ENCODE measurements around the gene SMPD4. TPM values are rescaled to one million over a fixed set of nuclear protein-coding genes. Genes with fewer than 3 reads are reported as not detected.
"Not testable (repeated sequence)": the region's sequence is repeated elsewhere in the genome, so short reads cannot be mapped to it uniquely, and the experiment has no call there.

The SMPD4 gene
- total RNA-seq, 1 donor from 2014 or later = 50.7 TPM

DNA sequence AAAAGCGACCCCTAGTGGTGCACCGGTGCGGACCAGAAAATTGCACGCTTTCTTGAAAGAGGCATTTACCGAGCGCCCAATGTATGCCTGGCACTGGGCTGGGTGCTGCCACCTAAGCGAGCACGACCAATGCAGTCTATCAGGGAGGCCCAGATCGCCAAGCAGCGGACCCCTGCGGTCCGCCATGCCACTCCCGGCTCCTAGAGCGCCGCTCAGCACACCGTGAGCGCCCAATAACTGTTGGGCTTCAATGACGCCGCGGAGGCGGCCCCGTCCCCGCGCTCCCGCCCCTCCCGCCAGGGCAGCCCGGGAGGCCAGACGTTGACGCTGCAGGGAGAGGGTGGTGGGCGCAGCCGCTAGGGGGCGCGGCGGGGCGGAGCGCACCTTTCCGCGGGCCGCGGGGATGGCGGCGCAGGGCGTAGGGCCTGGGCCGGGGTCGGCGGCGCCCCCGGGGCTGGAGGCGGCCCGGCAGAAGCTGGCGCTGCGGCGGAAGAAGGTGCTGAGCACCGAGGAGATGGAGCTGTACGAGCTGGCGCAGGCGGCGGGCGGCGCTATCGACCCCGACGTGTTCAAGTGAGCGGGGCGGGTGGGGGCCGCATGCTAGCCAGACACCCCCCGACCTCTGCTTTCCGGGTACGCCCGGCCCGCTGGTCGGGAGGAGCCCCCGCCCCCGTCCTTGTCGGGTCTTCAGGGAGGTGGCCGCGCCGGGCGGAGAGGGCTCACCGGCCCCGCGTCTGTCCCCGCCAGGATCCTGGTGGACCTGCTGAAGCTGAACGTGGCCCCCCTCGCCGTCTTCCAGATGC is 679 bp upstream of the SMPD4 start, which contains the start of gene MZT2B:
TSS of gene MZT2B (plus strand) at position 383 of the 803 bp plus-strand sequence. CDS start at position 404, 21 bp downstream.
- H3K36me3 Mint-ChIP-seq (ENCODE audit: low read depth); DNase-seq (ENCODE audit: low spot score): not testable (repeated sequence)
- TF ChIP-seq, protein P1, sequence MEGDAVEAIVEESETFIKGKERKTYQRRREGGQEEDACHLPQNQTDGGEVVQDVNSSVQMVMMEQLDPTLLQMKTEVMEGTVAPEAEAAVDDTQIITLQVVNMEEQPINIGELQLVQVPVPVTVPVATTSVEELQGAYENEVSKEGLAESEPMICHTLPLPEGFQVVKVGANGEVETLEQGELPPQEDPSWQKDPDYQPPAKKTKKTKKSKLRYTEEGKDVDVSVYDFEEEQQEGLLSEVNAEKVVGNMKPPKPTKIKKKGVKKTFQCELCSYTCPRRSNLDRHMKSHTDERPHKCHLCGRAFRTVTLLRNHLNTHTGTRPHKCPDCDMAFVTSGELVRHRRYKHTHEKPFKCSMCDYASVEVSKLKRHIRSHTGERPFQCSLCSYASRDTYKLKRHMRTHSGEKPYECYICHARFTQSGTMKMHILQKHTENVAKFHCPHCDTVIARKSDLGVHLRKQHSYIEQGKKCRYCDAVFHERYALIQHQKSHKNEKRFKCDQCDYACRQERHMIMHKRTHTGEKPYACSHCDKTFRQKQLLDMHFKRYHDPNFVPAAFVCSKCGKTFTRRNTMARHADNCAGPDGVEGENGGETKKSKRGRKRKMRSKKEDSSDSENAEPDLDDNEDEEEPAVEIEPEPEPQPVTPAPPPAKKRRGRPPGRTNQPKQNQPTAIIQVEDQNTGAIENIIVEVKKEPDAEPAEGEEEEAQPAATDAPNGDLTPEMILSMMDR (IDR thresholded peaks at IDR 0.05) = peak; percentile 86

DNA sequence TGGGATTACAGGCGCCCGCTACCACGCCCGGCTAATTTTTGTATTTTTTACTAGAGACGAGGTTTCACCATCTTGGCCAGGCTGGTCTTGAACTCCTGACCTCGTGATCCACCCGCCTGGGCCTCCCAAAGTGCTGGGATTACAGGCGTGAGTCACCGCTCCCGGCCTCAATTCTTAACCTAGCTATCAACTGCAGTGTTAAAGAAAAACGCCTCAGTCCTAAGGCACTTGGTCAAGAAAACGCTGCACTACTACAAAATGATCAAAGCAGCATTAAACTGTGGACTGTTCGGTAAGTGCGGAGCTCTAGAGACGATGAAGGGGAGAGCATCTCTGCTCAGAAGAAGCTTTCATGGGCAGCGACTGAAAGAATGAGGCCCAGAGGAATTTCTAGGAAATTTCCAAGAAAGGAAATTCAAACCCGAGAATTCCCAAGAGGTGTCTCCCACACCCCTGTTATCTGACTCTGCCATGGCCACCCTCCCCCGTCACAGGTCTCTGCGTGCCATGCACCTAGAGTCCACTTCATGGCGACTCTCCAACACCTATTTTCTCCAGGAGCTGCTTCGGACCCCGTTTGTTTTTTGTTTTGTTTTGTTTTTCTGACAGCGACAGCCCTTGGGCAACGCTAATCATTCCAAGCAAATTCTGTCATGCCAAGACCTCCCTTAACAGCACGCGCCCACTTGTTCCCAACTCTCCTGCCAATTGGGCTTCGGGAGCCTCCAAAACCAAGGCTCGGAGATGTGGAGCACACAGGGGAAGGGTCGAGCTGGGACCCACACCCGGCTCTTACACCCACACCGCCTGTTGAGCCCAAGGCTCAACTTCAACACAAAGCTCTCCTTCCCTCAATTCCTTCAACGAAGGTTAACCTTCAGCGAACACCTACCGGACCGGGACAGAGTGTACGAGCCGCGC is 738 bp downstream of the SMPD4 start:
- not testable (repeated sequence) for H3K36me3 Mint-ChIP-seq (ENCODE audit: low read depth); H3K9me3 Mint-ChIP-seq (ENCODE audit: low read depth); H3K27me3 Mint-ChIP-seq (ENCODE audit: low read depth)
- DNase-seq (ENCODE audit: low spot score) = peak; percentile 29
- Mint-ChIP-seq H3K4me3 (ENCODE audit: unreplicated experiment) (peak overlapping the region; percentile 90), H3K4me1 (ENCODE audit: low read depth) (peaks cover 26% of the 10 kb centered on the region), H3K27ac (ENCODE audit: unreplicated experiment) (peak overlapping the region; percentile 93)

More for the DNA sequence above, 679 bp upstream of the SMPD4 start, which contains the start of gene MZT2B:
- H3K27ac Mint-ChIP-seq (ENCODE audit: unreplicated experiment) = peak within 1 kb of the TSS; percentile 93
- H3K4me3 Mint-ChIP-seq (ENCODE audit: unreplicated experiment) = peak within 1 kb of the TSS; percentile 90
- peaks cover 30% of the 10 kb centered on the region for H3K4me1 Mint-ChIP-seq (ENCODE audit: low read depth)
- H3K27me3 Mint-ChIP-seq (ENCODE audit: low read depth); H3K9me3 Mint-ChIP-seq (ENCODE audit: low read depth): not testable (repeated sequence)

DNA sequence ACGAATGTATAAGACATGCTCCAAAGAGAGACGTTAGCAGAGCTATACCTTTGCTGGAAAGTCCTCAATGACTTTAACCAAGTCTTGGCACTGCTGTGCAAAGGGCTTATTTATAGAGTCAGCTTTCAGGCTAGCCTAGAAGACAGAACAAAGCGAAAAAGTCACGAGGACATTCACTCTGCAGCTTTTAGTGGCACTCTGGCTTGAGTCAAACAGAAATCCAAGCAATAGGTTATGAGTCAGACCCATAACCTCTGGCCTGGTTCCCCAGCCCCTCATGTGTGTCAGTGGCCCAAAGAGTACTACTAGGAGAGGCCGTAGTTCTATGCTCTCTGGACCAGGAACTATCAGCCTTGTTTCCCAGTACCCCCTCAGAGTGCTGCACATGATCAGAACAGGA is 6.5 kb downstream of the SMPD4 start:
- DNase-seq (ENCODE audit: low spot score); H3K9me3 Mint-ChIP-seq (ENCODE audit: low read depth); H3K4me1 Mint-ChIP-seq (ENCODE audit: low read depth); H3K4me3 Mint-ChIP-seq (ENCODE audit: unreplicated experiment); H3K27ac Mint-ChIP-seq (ENCODE audit: unreplicated experiment); H3K27me3 Mint-ChIP-seq (ENCODE audit: low read depth): not testable (repeated sequence)
- H3K36me3 Mint-ChIP-seq (ENCODE audit: low read depth) = peaks cover 12% of the 10 kb centered on the region

DNA sequence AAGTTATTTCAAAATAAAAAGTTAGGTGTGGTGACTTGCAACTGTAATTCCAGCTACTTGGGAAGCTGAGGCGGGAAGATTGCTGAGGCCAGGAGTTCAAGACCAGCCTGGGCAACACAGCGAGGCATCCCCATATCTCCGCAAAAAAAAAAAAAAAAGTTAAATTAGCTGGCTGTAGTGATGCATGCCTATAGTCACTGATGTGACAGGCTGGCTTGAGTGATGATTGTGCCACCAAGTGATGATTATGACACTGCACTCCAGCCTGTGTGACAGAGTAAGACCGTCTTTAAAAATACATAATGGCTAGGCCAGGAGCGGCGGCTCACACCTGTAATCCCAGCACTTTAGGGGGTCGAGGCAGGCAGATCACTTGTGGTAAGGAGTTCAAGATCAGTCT is 11.5 kb downstream of the SMPD4 start:
- no peaks in the 10 kb centered on the region for H3K9me3 Mint-ChIP-seq (ENCODE audit: low read depth)
- H3K27me3 Mint-ChIP-seq (ENCODE audit: low read depth) = no peaks in the 10 kb centered on the region
- peaks cover 29% of the 10 kb centered on the region for H3K36me3 Mint-ChIP-seq (ENCODE audit: low read depth)

DNA sequence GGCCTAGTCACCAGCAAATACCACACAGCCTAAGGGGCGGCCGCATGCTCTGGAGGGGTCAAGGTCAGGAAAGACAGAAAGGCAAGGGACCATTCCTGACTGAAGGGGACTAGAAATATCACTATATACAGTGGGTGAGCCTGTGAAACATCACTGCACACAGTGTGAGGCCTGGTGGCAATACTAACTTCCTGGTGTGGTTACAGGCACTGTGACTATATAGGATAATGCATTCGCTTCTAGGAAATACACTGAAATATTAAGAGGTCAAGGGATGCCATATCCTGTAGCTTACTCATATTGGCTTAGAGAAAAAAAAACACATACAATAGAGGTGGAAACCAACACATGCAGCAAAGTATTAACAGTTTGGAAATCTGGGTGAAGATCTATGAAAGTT is 12.2 kb downstream of the SMPD4 start:
- H3K9me3 Mint-ChIP-seq (ENCODE audit: low read depth); DNase-seq (ENCODE audit: low spot score); H3K27ac Mint-ChIP-seq (ENCODE audit: unreplicated experiment); H3K27me3 Mint-ChIP-seq (ENCODE audit: low read depth); H3K4me3 Mint-ChIP-seq (ENCODE audit: unreplicated experiment); H3K4me1 Mint-ChIP-seq (ENCODE audit: low read depth): not testable (repeated sequence)
- H3K36me3 Mint-ChIP-seq (ENCODE audit: low read depth) = peaks cover 33% of the 10 kb centered on the region

More for the DNA sequence above, 11.5 kb downstream of the SMPD4 start:
- Mint-ChIP-seq H3K4me1 (ENCODE audit: low read depth) (no peaks in the 10 kb centered on the region), H3K4me3 (ENCODE audit: unreplicated experiment) (no peak overlapping the region), H3K27ac (ENCODE audit: unreplicated experiment) (no peak overlapping the region)
- no peak for DNase-seq (ENCODE audit: low spot score)
- TF ChIP-seq, protein P1 (IDR thresholded peaks at IDR 0.05) = no peak

DNA sequence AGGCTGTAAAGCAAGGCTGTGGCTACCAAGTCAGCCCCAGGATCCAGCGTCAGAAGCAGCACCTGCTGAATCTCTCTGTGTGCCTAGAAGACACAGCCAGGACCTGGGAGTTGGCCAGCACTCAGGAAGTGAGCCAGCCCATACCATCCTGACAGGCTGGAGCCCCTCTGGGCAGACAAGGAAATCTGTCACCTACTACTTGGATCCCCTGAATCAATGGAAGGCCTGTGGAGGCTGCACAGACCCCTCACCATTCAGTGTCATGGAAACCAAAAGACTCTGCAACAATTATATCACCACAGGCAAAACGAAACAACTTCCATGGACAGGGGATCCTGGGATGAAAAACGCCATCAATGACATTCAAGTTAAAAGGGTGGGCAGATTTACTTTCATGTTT is 14.8 kb downstream of the SMPD4 start:
- not testable (repeated sequence) for H3K27ac Mint-ChIP-seq (ENCODE audit: unreplicated experiment); H3K4me1 Mint-ChIP-seq (ENCODE audit: low read depth); H3K27me3 Mint-ChIP-seq (ENCODE audit: low read depth); DNase-seq (ENCODE audit: low spot score); H3K4me3 Mint-ChIP-seq (ENCODE audit: unreplicated experiment); H3K9me3 Mint-ChIP-seq (ENCODE audit: low read depth)
- H3K36me3 Mint-ChIP-seq (ENCODE audit: low read depth) = peaks cover 31% of the 10 kb centered on the region

Measured in chondrocyte (in vitro differentiated cells).